HG02970 (cell line): ENCODE measurements around the gene PINLYP.
"Not testable (repeated sequence)": the region's sequence is repeated elsewhere in the genome, so short reads cannot be mapped to it uniquely, and the experiment has no call there.

Experiments used
- ATAC-seq: cut with Tn5 transposase; IDR thresholded peaks from one replicate; pipeline ENCODE4 v1.9.1; 2021; ENCODE audit warnings: mild to moderate bottlenecking, moderate library complexity, moderate number of reproducible peaks; ENCODE audit not compliant: unreplicated experiment, low FRiP score

The PINLYP gene

DNA sequence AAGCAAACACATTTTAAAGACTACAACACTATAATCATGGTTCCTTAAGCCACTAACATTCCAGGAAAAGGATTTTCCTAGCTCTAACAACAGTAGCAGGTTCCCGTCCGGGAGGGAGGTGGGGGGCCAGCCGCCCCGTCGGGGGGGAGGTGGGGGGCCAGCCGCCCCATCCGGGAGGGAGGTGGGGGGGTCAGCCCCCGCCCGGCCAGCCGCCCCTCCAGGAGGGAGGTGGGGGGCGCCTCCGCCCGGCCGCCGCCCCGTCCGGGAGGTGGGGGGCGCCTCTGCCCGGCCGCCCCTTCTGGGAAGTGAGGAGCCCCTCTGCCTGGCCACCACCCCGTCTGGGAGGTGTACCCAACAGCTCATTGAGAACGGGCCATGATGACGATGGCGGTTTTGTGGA lies 27.7 kb upstream of the PINLYP start:
- not testable (repeated sequence) for ATAC-seq

DNA sequence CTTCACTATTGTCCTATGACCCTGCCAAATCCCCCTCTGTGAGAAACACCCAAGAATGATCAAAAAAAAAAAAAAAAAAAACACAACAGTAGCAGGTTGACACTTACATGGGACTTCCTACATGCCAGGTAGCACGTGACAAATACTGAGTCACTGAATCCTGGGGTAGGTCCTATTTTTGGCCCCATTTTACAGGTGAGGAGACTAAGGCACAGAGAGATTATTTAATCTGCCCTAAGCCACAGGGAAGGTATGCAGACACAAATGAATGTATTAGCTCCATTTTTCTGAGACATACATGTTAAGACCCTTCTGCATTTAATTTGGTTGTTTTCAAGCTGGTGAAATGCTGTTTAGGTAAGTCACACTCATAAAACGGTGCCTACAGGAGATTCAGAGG lies 26.9 kb upstream of the PINLYP start:
- ATAC-seq: no peak

DNA sequence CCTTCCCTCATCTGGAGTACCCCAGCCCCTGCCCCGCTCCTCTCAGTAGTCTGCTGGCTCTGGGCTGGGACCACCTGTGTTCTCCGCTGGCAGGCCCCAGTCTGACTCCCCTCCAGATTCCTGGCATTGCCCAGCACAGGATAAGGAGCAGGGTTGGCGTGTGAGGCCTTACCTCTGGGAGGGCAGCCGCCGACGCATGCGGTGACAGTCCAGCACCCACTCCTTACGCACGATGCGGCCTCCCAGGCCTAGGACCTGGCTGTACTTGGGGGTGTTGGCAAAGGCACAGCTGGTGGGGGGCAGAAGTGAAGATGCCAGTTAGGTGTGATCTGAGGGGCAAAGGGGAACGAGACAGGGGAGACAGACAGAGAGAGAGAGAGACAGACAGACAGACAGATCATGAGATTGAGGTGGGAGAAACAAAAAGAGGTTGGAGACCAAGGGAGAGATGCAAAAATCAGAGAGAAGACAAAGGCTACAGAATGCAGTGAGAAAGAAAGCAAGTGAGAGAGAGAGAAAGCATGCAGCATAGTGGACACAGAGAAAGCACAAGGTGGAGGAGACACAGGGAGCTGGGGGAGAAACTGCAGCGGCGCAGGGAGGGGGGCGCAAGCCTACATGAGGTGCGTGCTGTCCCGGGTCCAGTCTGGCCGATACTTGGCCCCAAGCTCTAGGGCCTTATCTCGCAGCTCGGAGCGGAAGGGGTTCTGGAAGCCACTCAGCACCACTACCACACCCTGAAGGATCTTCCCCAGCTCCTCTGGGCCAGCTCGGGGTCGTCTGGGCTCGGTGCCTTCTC lies 24.0 kb upstream of the PINLYP start:
- ATAC-seq: no peak

GRCh38 chr19:43552198-43552450 lies 23.5 kb upstream of the PINLYP start:
- no peak for ATAC-seq

DNA sequence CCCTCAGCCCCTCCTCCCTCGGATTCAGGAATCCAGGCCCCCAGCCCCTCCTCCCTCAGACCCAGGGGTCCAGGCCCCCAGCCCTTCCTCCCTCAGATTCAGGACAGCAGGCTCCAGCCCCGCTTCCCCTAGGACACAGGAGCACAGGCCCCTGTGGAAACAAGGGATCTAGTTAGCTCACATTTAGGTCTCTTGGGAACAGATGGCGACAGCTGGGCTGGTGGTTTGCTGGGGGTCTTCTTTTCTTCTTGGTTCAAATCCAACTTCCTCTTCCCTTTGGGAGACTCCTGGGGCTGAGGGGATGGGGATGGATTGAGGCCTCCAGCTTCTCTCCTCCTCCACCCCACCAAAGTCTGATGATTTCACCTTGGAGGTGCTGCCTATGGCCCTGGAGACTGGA lies 23.0 kb upstream of the PINLYP start:
- ATAC-seq: no peak

GRCh38 chr19:43553656-43554055 lies 21.9 kb upstream of the PINLYP start:
- ATAC-seq: no peak

DNA sequence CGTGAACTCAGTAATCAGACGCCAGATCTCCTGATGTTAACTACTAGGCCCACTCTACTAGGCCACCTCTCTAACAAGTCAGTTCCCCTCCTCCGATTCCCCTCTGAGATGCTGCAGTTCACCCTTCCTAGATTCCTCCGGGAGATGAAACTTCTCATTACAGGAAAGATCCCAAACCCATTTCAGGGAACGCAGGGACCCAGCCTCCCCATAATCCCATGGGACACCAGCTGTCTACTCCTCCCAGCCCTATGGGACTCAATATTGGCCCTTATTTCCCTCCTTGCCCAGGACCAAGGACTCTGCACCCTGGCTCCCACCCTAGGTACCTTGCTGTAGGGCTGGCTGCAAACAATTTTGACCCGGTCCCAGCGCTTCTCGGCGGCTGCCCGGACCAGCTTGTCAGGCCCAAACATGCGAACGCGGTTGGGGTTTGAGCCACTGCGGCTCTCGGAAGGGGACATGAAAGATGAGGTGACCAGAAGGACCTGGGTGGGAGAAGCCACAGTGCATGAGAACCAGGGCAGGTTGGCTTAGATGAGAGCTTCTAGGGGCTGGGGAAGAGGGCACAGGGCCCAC lies 21.2 kb upstream of the PINLYP start:
- ATAC-seq: no peak

- ATAC-seq: no peak
Observed at GRCh38 chr19:43555185-43555770, 20.3 kb upstream of the PINLYP start.

DNA sequence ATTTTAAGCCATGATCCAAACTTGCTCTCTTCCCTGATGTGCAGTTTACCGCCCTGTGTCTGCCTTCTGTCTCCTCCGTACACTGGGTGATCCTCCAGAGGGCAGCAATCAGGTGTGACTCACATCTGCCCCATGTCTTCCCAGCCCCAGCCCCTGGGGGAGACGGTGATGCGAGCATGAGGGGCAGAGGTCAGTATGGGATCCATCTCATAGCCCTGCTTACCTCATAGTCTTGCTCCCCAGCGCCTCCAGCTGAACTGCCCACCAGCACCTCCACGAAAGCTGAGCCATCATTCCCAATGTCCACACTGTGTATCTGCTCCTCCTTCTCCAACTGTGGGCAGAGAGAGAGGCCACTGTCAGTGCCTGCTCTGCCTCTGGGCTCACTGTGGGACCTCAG lies 14.9 kb upstream of the PINLYP start:
- ATAC-seq: no peak

DNA sequence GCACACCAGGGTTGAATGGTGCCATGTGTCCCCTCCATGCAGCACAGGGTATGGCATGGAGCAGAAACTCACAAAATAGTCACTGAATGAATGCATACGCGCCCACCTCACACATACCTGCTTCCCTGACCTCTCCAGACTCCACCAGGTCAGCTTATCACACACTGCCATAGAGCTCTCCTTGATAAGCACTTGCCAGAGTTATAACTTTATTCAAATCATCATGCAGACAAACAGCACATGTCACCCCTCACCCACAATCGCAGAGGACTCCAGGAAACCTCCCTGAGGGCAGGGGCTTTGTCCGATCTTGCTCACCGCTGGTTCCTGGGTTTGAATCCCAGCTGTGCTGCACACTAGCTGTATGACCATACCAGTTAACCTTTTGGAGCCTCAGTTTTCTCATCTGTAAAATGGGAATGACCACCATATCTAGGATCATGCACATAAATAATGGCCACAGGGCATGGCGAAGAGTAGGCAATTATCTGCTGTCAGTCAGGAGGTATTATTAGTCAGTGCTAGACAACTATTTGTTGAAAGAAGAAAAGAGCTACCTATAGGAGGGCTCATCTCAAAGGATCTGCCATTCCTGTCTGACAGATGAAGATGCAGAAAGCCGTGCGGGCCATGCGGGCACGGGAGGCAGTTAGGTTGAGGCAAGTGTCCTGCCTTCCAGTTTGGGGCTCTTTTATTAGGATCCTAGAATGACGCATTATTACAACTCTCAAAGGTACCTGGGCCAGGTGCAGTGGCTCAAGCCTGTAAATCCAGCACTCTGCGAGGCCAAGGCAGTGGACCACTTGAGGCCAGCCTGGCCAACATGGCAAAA lies 14.2 kb upstream of the PINLYP start:
- ATAC-seq: no peak

DNA sequence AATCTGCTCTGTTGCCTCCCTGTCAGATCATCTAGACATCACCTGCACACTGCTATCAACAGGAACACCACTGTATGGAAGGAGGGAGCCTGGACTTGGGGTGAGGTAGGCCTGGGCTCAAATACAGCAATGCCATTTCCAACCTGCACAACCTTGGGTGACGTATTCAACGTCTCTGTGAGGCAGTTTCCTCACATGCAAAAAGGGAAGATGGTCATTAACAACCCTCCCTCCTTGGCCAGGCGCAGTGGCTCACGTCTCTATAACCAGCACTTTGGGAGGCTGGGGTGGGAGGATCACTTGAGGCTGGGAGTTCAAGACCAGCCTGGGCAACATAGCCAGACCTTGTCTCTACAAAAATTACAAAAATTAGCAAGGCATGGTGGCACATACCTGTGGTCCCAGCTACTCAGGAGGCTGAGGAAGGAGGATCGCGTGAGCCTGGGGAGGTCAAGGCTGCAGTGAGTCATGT lies 13.3 kb upstream of the PINLYP start:
- ATAC-seq: no peak

DNA sequence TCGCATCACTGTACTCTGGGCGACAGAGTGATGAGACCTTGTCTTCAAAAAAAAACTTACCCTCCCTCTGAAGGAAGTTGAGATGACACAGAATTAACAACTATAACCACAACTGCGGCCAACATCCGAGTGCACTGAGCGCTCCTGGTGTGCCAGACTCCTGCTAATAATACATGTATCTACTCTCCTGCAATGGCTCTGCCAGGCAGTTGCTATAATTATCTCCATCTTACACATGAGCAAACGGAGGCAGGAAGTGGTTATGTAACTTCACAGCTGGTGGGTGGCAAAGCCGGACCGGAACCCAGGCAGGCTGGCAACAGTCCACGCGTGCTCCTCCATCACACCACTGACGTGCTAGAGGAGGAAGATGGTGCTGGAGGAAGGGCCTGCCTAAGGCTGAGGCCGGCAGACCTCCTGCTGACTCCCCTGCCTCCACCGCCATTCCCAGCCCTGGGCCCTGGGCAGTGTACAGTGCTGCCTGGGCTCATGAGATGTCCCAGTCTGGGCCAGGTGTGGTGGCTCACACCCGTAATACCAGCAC lies 12.8 kb upstream of the PINLYP start:
- ATAC-seq: no peak

DNA sequence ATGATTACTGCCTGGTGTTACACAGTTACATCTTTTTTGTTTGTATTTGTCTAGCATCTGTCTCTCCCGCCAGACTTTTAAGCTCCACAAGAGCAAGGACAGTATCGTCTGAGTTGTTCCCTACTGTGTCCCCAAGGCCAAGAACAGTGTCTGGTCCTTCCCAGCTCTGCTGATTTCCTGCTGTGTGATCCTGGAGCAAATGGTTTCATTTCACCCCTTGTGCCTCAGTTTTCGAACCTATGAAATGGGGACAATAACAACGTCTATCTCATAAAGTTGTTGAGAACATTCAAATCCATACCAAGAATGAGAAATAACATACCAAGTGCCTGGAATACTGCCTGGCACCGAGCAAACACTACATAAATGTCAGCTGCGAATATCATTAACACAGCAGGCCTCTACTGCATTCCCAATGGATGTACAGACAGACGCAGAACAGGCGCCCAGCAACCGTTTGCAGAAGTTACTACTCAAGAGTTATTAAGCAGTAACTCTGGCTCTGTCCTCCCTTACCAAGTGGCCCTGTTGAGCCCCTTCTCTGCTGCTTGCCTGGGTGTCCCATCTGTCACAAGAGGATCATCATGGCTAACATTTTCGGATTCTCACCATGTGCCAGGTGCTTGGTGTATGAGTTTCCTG lies 11.7 kb upstream of the PINLYP start:
- no peak for ATAC-seq

GRCh38 chr19:43564800-43565199 lies 10.8 kb upstream of the PINLYP start:
- no peak for ATAC-seq

DNA sequence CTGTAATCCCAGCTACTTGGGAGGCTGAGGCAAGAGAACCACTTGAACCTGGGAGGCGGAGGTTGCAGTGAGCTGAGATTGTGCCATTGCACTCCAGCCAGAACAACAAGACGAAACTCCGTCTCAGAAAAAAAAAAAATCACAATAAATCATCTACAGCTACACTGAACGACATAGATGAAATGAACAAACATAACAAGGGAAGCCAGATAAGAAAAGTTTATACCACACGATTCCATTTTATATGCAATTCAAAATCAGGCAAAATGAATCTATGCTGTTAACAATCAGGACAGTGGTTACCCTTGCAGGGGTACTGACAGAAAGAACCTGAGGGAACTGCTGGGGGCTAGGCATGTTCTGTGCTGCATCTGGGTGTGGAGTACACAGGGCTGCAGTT lies 5.9 kb upstream of the PINLYP start:
- no peak for ATAC-seq

GRCh38 chr19:43570174-43570791 lies 5.3 kb upstream of the PINLYP start:
- no peak for ATAC-seq

DNA sequence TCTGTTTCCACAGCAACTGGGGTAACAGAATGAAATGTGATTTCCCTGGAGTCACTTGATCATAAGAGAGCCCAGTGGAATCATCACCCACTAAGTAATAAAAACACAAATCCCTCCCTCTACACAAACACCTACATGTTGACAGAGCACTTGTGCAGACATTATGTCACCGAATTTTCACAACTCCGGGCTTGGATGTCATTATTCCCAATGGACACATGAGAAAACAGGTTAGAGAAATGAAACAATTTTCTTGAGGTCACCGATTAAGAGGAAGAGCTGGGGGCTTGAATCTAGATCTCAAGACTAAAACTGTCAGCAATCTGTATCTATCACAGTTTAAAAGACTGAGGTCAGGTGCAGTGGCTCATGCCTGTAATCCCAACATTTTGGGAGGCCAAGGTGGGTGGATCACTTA lies 3.4 kb upstream of the PINLYP start:
- ATAC-seq: no peak

DNA sequence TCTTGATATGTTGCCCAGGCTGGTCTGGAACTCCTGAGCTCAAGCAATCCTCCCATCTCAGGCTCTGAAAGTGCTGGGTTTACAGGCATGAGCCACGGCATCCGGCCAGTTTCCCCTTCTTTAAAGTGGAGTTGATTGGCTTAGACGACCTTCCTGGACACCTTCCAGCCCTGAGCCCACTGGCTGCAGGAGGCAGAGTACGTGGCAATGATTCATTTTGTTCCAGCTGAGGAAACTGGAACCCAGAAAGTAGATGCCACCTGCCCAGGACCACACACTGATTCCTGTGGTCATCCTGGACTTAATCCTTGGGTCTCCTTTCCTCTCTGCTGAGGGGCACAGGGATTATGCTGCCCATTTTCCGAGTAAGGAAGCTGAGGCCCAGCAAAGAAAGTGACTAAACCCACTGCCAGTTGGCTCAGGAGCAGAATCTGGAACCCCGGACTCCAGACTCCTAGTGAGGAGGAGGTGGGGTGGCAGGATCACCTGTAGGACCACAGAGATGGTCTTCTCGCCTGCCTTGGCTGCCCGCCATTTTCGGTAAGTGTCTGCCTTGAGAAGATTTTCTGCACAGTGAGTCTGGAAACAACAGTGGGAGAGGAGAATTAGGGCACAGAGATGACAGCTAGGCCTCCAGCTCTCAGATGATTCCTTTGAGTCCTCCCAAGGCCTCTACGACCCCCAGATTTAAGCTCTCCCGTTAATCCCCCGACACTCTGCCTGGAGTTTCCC lies 1.0 kb upstream of the PINLYP start:
- ATAC-seq: no peak
